ENCODE measurements around the gene NEK5.
"Not testable (repeated sequence)": the region's sequence is repeated elsewhere in the genome, so short reads cannot be mapped to it uniquely, and the experiment has no call there.

The NEK5 gene

DNA sequence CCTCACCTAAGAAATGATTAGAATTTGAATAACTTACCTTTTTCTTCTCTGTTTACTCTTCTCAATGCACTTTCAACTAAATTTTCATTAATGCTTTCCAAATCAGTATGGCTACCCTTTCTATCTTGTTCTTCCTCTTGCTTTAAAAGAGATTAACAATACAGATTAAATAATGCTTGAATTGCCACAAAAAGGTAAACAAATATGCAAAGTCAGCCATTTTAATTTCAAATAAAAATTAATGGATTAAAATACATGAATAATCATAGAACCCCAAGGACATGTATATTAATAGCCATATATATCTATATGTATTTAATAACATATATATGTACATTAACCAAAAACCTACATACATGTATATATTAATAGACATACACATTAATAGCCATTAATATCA, 7.9 kb upstream of the NEK5 start:
- no peak for DNase-seq

DNA sequence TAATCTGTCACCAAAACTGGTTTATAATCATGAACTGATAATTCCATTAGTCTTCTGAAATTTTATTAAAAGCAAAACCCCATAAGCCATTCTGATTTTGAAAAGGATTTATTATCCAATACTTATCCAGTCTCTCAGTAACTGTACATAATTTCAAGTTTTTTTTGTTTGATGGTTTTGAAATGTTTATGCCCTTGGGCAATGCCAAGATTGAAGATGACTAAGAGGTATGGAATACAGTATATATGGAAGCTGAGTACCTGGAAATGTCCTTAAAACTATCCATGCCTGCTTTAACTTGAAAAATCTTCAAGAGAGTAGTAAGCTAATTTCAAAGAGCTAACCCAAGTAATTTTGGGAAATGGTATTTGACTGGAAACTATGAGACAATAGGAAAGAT, 1.8 kb upstream of the NEK5 start:
- DNase-seq: no peak

DNA sequence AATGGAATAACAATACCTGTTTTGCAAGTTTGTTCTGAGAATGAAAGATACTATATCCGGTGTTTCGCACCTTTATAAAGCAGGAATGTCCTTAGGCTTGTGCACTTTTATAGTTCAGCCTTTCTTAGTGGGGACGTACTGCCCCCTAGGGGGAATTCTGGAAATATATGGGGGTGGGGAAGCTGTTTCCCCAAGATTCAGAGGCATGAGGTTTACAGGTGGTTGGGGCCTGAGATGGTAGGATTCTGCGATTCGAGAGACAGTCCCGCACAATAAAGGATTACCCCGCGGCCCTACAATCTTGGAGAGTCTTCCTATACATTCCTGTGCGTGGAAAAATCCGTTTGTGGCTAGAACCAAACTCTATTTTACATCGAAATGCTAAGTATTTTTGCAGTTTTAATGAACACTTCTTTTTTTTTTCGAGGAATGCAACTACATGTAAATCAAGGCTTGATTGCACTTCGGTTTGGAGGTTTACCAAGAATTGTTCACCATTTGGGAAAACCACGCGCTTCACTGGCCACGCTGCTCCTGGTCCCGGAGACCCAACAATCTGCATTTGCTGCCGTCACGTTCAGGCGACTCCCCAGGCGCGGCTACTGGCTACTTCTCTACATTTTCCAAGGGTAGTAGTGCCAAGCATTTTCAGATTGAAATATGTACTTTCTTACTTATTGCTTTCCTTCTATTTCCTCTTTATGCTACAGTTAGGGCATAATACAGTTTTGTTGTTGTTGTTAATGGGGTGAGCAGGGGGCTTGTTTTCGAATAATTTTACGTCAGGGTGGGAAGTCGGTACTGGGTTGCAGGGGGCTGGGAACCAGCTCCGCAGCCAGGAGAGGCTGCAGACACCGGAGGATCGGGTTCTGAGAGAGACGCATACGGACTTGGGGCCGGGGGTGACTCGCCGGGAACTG, 830 bp downstream of the NEK5 start:
- peak; percentile 60 for DNase-seq

DNA sequence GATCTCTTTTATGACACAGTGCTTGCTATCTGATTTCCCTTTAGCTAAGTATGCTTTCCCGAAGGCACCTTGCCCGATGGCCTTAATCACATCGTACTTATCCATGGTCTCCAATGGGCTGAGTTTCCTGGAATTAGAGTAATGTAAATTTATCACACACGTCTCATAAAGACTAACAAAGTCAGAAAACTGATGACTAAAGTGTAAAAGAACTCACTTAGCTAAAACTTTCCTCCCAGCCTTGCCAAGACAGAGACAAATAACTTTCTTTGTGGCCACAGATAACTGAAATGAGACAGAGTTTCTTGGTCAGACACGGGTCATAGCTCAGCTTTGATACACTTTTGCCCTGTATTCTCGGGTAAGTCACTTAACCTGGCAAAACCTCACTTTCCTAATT, 1.5 kb downstream of the NEK5 start:
- peak; percentile 9 for DNase-seq

DNA sequence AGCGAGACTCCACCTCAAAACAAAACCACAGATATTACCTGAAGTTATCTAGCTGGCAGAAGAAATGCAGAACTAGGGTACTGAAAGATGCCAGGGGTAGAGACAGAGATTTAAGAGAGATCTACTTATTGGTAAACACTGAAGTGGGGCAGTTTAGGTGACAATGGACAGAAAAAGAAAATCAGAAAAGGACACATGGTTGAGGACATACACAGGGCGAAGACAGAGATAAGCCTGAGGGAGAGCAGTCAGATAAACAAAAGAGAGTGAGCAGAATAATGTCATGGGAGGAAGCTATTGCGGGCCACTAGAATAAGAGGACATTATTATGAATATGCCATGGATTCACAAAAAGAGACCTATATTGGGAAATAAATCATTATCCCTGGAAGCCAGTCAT, 3.3 kb downstream of the NEK5 start:
- no peak for DNase-seq

DNA sequence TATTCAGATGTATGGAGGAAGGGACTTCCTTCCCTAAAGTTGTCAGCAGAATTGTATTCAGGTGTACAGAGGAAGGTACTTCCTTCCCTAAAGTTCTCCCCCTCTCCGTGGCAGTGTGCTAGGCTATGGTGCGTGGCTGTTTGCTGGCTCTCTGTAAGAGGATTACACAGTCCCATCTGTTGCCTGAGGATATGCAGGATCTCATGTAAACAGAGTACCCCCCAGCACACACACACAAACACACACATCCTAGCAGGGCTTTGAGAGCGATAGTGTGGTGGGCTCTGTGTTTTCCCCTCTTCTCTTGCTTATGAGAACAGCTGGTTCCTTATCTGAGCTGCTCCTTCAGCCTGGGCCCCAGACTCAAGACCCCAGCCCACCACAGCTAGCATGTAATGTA, 10.3 kb downstream of the NEK5 start:
- DNase-seq: no peak

DNA sequence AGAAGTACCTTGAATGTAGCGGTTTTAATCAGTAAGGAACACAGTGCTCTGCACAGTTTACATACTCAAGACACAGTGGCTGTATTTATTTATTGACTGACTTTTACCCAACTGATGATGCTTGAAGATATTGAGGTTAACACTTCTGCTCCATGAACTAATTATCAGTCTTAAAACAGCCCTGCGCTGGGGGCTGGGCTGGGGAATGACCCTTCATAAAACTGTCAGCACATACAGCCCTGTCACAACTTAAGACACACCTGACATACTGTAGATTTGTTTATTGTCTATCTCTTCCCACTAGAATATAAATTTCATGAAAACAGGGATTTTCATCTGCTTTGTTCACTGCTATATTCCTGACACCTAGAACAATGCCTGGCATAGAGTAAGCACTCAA, 10.8 kb downstream of the NEK5 start:
- DNase-seq: no peak

DNA sequence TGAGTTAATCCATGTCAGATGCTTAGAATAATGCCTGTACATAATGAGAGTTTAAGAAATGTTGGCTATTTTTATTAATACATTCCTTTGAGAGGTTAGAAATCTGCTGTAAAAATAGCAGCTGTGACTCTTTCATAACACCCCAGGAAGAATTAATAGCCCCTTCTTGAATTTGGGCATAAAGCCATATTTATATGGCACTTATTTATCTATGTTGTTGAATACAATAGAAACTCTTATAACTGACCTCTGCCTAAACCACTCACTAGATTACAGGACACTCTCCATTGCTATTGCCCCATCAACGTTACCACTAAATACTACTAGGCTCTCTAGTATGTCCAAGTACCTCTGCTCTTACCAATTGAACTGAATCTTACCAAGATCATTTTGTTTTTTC, 16.3 kb downstream of the NEK5 start:
- no peak for DNase-seq

DNA sequence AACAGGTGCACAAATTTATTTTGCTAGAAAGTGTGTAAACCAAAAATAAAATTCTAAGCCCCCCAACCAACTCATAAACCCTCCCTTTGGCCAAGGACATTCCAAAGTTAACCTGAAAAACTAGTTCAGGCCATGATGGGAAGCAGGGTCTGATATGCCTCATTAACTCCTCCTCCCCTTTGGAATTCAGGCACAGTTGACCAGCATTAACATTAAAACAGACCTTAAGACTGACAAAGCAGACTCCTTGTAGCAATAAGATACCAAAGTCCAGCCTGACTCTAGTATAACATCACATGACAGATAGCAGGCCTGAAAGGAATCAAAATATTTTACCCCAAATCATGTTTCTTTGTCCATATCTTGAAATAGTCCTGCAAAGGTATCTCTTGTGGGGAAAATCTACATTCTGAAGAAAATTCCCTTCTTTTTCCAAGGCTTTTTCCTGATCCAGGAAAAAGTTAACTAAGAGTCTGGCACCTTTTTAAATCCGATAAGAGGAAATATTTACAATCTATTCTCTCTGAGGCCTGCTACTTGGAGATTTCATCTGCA, 19.7 kb downstream of the NEK5 start:
- no peak for DNase-seq

DNA sequence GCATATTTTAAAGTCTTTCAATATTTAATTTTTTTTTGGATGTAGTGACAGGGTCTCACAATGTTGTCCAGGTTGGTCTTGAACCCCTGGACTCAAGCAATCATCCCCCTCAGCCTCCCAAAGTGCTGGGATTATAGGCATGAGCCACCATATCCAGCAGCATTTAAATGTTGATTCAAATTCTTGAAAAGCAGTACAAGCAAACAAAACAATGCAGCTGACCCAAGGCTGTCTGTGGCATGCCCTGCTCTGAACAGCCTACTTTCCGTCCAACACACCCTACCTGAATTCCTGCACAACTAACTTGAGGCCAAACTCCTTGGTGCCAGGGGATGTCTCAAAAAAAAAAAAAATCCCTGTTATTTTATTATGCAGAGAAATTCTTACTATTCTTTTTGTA, 23.0 kb downstream of the NEK5 start:
- DNase-seq: no peak

DNA sequence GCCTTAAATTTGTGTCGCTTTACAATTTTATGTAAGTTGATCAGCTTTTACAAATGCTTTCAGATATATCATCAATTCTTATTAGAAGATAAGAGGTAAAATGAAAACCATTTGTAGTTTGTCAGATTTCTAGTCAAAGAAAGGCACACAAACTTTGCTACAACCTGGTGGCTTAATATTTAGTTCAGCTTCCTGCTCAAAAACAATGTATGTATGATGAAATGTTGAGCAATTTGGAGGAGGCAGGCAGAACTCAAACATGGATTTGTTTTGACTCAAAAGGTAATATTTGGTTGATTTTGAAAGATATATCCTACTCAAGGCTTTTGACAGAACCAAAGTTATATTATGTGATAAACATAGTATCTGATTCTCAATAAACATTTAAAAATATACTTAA, 24.2 kb downstream of the NEK5 start:
- peak; percentile 36 for DNase-seq

DNA sequence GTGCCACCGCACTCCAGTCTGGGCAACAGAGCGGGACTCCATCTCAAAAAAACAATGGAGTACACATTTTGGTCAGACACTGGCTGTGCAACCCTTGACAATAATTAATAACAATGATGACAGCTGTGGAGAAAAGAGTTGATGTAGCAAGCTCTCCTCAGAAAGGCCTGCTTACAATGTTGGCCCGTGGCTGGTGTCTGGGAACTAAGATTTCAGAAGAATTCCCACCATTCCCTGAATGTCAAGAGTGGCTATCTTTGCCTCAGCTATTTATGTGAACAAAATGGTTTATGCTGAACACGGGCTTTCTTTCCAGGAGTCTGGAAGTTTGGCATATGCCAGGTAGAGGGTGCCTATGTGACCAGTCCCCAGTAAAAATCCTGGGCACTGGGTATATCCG, 25.5 kb downstream of the NEK5 start:
- no peak for DNase-seq

DNA sequence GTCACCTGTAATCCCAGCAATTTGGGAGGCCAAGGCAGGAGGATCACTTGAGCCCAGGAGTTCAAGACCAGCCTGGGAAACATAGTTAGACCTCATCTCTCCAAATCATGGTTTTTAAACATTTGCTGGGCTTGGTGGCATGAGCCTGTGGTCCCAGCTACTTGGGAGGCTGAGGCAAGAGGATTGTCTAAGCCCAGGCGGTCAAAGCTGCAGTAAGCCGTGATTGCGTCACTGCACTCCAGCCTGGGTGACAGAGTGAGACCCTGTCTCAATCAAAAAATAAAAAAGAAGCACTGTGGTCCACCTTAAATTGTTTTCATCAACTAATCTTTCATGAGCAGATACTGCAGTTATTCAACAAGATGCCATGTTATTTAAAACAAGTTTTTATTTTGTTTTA, 26.4 kb downstream of the NEK5 start:
- DNase-seq: not testable (repeated sequence)

DNA sequence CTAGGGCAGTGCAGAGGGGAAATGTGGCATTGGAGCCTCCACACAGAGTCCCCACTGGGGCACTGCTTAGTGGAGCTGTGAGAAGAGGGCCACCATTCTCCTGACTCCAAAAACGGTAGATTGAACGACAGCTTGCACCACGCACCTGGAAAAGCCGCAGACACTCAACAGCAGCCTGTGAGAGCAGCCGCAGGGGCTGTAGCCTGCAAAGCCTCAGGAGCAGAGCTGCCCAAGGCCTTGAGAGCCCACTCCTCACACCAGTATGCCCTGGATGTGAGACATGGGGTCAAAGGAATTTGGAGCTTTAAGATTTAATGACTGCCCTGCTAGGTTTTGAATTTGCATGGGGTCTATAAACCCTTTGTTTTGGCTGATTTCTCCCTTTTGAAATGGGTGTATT, 31.7 kb downstream of the NEK5 start:
- no peak for DNase-seq

DNA sequence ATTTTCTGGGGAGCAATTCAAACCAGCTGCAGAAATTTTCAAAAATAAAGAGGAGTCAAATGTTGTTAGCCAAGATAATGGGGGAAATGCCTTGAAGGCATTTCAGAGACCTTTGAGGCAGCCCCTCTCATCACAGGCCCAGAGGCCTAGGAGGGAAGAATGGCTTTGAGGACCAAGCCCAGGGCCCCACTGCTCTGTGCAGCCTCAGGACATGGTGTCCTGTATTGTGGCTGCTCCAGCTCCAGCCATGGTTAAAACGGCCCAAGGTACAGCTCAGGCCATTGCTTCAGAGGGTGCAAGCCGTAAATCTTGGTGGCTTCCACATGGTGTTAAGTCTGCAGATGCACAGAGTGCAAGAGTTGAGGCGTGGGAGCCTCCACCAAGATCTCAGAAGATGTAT, 32.1 kb downstream of the NEK5 start:
- DNase-seq: no peak

DNA sequence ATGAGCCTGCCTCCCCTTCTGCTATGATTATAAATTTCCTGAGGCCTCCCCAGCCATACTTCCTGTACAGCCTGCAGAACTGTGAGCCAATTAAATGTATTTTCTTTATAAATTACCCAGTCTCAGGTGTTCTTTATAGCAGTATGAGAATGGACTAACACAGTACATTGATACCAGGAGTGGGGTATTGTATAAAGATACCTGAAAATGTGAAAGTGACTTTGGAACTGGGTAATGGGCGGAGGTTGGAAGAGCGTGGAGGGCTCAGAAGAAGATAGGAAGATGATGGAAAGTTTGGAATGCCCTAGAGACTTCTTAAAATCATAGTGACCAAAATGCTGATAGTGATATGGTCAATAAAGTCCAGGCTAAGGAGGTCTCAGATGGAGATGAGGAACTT, 32.8 kb downstream of the NEK5 start:
- DNase-seq: no peak

DNA sequence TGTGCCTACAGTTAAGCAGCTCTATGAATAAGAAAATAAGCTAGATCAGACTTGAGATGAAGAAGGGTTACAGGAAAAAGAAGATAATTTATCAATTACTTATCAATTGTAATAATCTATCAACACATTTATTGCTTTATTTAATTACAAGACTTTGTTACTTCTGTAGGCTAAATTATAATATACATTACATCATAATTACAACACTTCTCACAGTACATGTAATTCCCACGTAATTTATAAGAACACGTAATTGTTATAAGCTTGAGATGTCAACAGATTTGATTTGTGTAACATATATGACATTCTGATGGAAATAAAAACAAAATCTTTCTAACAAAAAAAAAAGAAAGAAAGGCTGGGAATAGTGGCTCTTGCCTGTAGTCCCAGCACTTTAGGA, 36.8 kb downstream of the NEK5 start:
- DNase-seq: no peak

DNA sequence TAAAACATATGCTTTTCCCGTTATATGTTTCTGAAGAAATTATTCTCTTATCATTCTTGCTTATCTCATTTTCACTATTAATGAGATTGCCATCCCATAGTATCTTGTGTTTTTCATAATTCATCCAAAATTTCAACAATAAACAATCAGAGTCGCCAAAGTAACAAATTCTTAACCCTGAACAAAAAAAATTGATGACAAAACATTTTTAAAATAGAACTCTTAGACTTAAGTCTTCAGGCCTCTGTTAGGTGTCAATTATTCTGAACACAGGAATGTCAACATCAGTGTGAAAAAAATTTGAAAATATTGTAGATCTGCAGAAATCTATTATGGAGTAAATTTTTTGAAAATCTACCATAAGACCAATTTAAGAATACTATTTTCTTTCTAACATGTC, 37.4 kb downstream of the NEK5 start:
- no peak for DNase-seq

DNA sequence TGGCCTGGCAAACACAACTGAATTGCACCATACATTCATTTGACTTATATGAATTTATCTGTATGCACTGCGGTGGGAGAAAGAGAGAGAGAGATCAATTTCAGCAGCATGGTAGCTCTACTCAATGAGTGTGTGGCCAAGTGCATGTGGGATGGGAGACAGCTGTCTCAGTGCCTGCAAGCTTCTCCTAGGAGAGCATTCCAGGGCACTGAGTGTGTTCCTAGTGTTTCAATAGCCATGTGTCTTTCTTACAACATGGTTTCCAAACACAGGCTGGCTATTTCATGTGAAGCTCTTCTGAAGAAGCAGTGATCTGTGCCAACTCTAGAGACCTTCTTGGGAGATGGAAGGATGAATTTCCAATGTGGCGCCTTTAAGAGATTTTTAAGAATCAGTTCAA, 43.5 kb downstream of the NEK5 start:
- peak; percentile 59 for DNase-seq

DNA sequence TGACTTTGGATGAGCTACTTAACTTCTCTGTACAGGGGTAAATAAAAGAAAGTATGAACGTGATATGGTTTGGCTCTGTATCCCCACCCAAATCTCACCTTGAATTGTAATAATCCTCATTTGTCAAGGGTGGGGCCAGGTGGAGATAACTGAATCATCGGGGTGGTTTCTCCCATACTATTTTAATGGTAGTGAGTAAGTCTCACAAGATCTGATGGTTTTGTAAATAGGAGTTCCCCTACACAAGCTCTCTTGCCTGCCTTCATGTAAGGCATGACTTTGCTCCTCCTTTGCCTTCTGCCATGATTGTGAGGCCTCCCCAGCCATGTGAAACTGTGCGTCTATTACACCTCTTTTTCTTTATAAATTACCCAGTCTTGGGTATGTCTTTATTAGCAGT, 43.9 kb downstream of the NEK5 start:
- DNase-seq: not testable (repeated sequence)

DNA sequence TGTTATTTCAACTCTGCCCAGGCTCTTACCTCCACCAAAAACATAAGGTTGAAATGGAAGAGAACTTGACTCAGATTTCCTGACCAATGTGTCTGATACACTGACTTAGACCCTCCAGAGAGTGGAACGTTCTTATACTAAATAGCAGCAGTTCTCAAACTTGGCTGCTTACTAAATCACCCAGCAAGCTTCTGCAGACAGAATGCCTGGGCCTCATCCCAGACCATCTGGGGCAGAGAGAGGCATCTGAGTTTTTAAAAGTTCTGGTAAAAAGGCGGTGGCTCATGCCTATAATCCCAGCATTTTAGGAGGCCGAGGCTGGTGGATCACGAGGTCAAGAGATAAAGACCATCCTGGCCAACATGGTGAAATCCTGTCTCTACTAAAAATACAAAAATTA, 46.3 kb downstream of the NEK5 start:
- no peak for DNase-seq

DNA sequence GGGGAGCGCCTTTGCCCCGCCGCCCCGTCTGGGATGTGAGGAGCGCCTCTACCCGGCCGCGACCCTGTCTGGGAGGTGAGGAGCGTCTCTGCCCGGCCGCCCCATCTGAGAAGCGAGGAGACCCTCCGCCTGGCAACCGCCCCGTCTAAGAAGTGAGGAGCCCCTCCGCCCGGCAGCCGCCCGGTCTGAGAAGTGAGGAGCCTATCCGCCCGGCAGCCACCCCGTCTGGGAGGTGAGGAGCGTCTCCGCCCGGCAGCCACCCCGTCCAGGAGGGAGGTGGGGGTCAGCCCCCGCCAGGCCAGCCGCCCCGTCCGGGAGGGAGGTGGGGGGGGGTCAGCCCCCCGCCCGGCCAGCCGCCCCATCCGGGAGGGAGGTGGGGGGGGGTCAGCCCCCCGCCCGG, 49.0 kb downstream of the NEK5 start:
- DNase-seq: not testable (repeated sequence)

DNA sequence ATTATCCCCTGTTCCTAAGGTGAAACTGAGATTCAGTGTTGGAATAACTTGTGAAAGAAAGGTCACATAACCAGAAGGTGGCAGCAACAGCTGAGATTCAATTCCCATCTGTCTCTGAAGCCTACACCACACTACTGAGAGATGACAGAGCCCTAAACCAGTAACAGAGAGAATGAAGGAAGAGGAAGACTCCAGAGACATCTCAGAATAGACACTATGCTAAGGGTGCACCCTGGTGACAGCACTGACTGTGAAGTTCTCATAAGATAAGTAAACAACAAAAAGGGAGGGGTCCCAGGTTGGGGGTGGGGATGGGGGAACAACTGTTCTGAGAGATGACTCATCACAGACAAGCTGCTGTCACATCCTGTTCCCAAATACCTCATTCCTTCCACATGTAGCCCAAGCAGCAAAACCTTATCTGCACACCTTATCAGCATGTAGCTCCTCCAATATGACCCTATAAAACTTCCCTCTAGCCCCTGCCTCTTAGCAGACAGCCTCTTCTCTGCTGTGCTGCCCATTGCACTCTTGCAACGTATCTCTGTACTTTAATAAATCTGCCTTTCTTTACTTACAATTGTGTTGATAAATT, 57.8 kb downstream of the NEK5 start:
- DNase-seq: peak; percentile 19

DNA sequence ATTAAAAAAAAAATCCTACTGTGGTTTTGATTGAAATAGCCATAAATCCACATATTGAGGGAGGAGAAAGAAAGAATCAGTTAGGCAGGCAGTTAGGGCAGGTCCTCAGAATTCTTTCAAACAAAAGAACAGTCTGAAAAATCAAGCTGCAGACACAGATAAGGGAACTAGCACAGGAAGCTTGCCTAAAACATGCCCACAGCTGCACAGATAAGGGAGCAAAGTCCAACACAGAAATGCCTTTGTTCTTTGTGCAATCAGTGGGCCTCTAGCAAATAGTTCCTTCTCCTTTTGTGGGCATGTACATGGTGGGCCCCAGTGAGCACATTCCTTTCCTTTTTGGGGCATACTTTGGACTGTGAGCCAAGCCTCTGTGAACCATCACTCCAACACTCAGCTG, 61.6 kb downstream of the NEK5 start:
- DNase-seq: no peak

DNA sequence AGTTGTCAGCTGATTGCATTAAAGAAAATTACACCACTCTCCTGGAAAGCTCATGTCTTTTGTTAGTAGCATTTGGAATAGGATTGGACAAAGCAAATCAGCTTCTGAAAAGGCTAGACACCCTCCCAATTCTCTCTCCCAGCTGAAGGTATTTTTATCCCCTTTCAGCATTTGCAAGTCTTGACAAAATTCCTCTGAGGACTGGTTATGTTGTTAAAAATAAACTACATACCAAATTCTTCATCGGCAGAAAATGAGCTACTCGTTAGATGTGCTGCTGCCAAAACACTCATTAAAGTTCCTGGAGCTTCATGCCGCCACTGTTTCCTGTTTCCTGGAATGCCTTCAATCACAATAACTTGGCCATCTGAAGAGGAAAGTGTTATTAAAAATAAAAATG, 67.3 kb downstream of the NEK5 start:
- DNase-seq: peak; percentile 17
